H1 (cell line): ENCODE results near the gene SOBP. TPM values are rescaled to one million over a fixed set of nuclear protein-coding genes. Genes with fewer than 3 reads are reported as not detected.

Source experiments
- CTCF ChIA-PET: fragments of 300-600 bp; sonication (Branson Sonifier 250); formaldehyde crosslinking; loops from one replicate; lab custom pipeline; 2021; ENCODE audit not compliant: partially characterized antibody; lab: Charles Lee
- POLR2A ChIA-PET: fragments of 300-600 bp; sonication (Branson Sonifier 250); formaldehyde crosslinking; loops from one replicate; lab custom pipeline; 2021; ENCODE audit warnings: inconsistent platforms; ENCODE audit not compliant: partially characterized antibody; lab: Charles Lee
- DNase-seq, 2 experiments: peaks; one replicate each; pipeline versions ENCODE4 v3.0.0 to v3.0.0-alpha.2; 2010 to 2022; ENCODE audit warnings: low spot score in 2 of 2, low read depth in 1 of 2, mixed read lengths in 1 of 2
- FAIRE-seq: peaks from 2 replicates; lab custom pipeline; 2011; peaks lifted over from hg19 to GRCh38; lab: Jason Lieb, UNC
- H2AFZ ChIP-seq: 2 replicates; pipeline ENCODE4 v1.8.1; 2012; ENCODE audit warnings: low read length, inconsistent platforms
- H2AK5ac ChIP-seq: 2 replicates; pipeline ENCODE4 v1.6.1; 2013; ENCODE audit warnings: low read depth, low read length
- H2BK120ac ChIP-seq: replicated peaks from 2 replicates; pipeline ENCODE3; 2013; ENCODE audit warnings: low read depth, low read length, inconsistent platforms
- H2BK12ac ChIP-seq: 2 replicates; pipeline ENCODE4 v1.6.1; 2013; ENCODE audit warnings: low read depth, low read length
- H2BK15ac ChIP-seq: 2 replicates; pipeline ENCODE4 v1.6.1; 2013; ENCODE audit warnings: low read length
- H2BK20ac ChIP-seq: 2 replicates; pipeline ENCODE4 v1.6.1; 2013; ENCODE audit warnings: low read length
- H2BK5ac ChIP-seq: 2 replicates; pipeline ENCODE4 v1.6.1; 2013; ENCODE audit warnings: low read depth, low read length
- H3K14ac ChIP-seq: 2 replicates; pipeline ENCODE4 v1.6.1; 2013; ENCODE audit warnings: inconsistent platforms; ENCODE audit not compliant: insufficient read length
- H3K18ac ChIP-seq: 2 replicates; pipeline ENCODE4 v1.6.1; 2013; ENCODE audit warnings: low read length; ENCODE audit errors: extremely low read depth
- H3K23ac ChIP-seq: 2 replicates; pipeline ENCODE4 v1.6.1; 2013; ENCODE audit warnings: inconsistent platforms; ENCODE audit not compliant: insufficient read length
- H3K23me2 ChIP-seq: 2 replicates; pipeline ENCODE4 v1.6.1; 2013; ENCODE audit warnings: low read depth, low read length
- H3K27ac ChIP-seq: 2 replicates; pipeline ENCODE4 v1.6.1; 2011; ENCODE audit warnings: low read depth, low read length, inconsistent platforms
- H3K27me3 ChIP-seq, 4 experiments: replicated peaks in 1 of 4; 1 replicate in 1 of 4; 2 replicates in 3 of 4; pipeline versions ENCODE4 v1.6.1 to v1.8.1; 2011 to 2013; ENCODE audit warnings: low read length in 3 of 4, mild to moderate bottlenecking in 3 of 4, inconsistent platforms in 2 of 4, mixed read lengths in 2 of 4, moderate library complexity in 1 of 4; ENCODE audit not compliant: control insufficient read depth in 3 of 4, insufficient read depth in 3 of 4; ENCODE audit errors: extremely low read depth in 1 of 4
- H3K36me3 ChIP-seq, 4 experiments: 2 replicates each; pipeline versions ENCODE4 v1.6.1 to v1.8.1; 2011 to 2013; ENCODE audit warnings: mild to moderate bottlenecking in 4 of 4, low read length in 3 of 4, moderate library complexity in 2 of 4, control low read depth in 1 of 4, inconsistent platforms in 1 of 4; ENCODE audit not compliant: insufficient read depth in 4 of 4, control insufficient read depth in 2 of 4
- H3K4ac ChIP-seq: replicated peaks from 2 replicates; pipeline ENCODE3; 2013; ENCODE audit warnings: low read length, low read depth, mixed read lengths, inconsistent platforms; ENCODE audit not compliant: insufficient read length
- H3K4me1 ChIP-seq, 4 experiments: replicated peaks in 1 of 4; 1 replicate in 1 of 4; 2 replicates in 3 of 4; pipeline versions ENCODE4 v1.6.1 to v1.8.1; 2011 to 2013; ENCODE audit warnings: low read length in 3 of 4, inconsistent platforms in 2 of 4, mixed read lengths in 1 of 4; ENCODE audit not compliant: insufficient read depth in 4 of 4, control insufficient read depth in 3 of 4
- H3K4me2 ChIP-seq, 2 experiments: 2 replicates each; pipeline versions ENCODE4 v1.6.1 to v1.8.1; 2011 to 2013; ENCODE audit warnings: low read depth in 2 of 2, low read length in 2 of 2, control low read depth in 1 of 2, inconsistent platforms in 1 of 2, mild to moderate bottlenecking in 1 of 2; ENCODE audit not compliant: insufficient read depth in 1 of 2
- H3K4me3 ChIP-seq, 4 experiments: fragments of 200-600, 300-600 bp in 1 of 4; sonication (generic), shearing (Covaris generic), sonication (Bioruptor Twin) in 1 of 4; 2 replicates each; pipeline versions ENCODE4 v1.5.1 to v1.8.1; 2011 to 2016; ENCODE audit warnings: low read length in 4 of 4, low read depth in 3 of 4, control low read depth in 2 of 4, inconsistent platforms in 2 of 4, mild to moderate bottlenecking in 2 of 4, mixed read lengths in 1 of 4, moderate library complexity in 1 of 4; ENCODE audit not compliant: insufficient read depth in 2 of 4; ENCODE audit errors: extremely low read depth in 1 of 4
- H3K56ac ChIP-seq: replicated peaks from 2 replicates; pipeline ENCODE3; 2013; ENCODE audit warnings: low read depth, mild to moderate bottlenecking, mixed read lengths, low read length, inconsistent platforms; ENCODE audit not compliant: insufficient read length
- H3K79me1 ChIP-seq: 2 replicates; pipeline ENCODE4 v1.6.1; 2013; ENCODE audit warnings: low read depth, low read length, control low read depth
- H3K79me2 ChIP-seq, 2 experiments: 2 replicates each; pipeline versions ENCODE4 v1.6.1 to v1.8.1; 2012 to 2013; ENCODE audit warnings: low read length in 2 of 2, mild to moderate bottlenecking in 2 of 2, inconsistent platforms in 1 of 2; ENCODE audit not compliant: insufficient read depth in 2 of 2, control insufficient read depth in 1 of 2
- H3K9ac ChIP-seq, 4 experiments: replicated peaks in 1 of 4; 1 replicate in 1 of 4; 2 replicates in 3 of 4; pipeline versions ENCODE4 v1.6.1 to v1.8.1; 2011 to 2013; ENCODE audit warnings: low read depth in 3 of 4, low read length in 3 of 4, control low read depth in 2 of 4, mild to moderate bottlenecking in 2 of 4, moderate library complexity in 2 of 4, inconsistent platforms in 1 of 4; ENCODE audit errors: extremely low read depth in 1 of 4
- H3K9me3 ChIP-seq, 2 experiments: 2 replicates each; pipeline versions ENCODE4 v1.6.1 to v1.8.1; 2012 to 2013; ENCODE audit warnings: mild to moderate bottlenecking in 2 of 2, moderate library complexity in 2 of 2, control low read depth in 1 of 2, inconsistent platforms in 1 of 2, low read depth in 1 of 2, low read length in 1 of 2, mixed read lengths in 1 of 2; ENCODE audit not compliant: insufficient read depth in 2 of 2
- H4K20me1 ChIP-seq, 2 experiments: replicated peaks in 1 of 2; 2 replicates each; pipeline versions ENCODE3 to v1.8.1; 2011 to 2013; ENCODE audit warnings: inconsistent platforms in 2 of 2, low read length in 2 of 2, mild to moderate bottlenecking in 1 of 2; ENCODE audit not compliant: insufficient read depth in 2 of 2, control insufficient read depth in 1 of 2
- H4K5ac ChIP-seq: 2 replicates; pipeline ENCODE4 v1.6.1; 2013; ENCODE audit warnings: low read length, low read depth, mixed read lengths, inconsistent platforms; ENCODE audit not compliant: insufficient read length
- H4K8ac ChIP-seq: 2 replicates; pipeline ENCODE4 v1.8.0; 2013; ENCODE audit warnings: mild to moderate bottlenecking, moderate library complexity, low read length, inconsistent platforms; ENCODE audit not compliant: insufficient read depth; ENCODE audit errors: extremely low read depth
- H4K91ac ChIP-seq: replicated peaks from 2 replicates; pipeline ENCODE3; 2013; ENCODE audit warnings: low read length, mixed read lengths, inconsistent platforms; ENCODE audit not compliant: insufficient read length
- ASH2L ChIP-seq: fragments of 200-600, 300-600 bp; sonication (generic); IDR thresholded peaks from one replicate; pipeline ENCODE4 v1.7.1; 2017; ENCODE audit warnings: low read length
- BCL11A ChIP-seq, 2 experiments: IDR thresholded peaks; one replicate each; pipeline ENCODE4 v1.6.1; 2011; ENCODE audit warnings: low read depth in 2 of 2, low read length in 2 of 2, mild to moderate bottlenecking in 2 of 2
- CHD2 ChIP-seq: IDR thresholded peaks from 2 replicates; pipeline ENCODE4 v1.6.1; 2012; ENCODE audit warnings: low read length, improper control_type of control experiment
- JUN ChIP-seq: IDR thresholded peaks from 2 replicates; pipeline ENCODE4 v1.6.1; 2011; ENCODE audit warnings: low read depth, mild to moderate bottlenecking, improper control_type of control experiment, low read length
- JUND ChIP-seq: IDR thresholded peaks from 2 replicates; pipeline ENCODE4 v1.6.1; 2011; ENCODE audit warnings: mild to moderate bottlenecking, improper control_type of control experiment, low read length
- NRF1 ChIP-seq: IDR thresholded peaks from 2 replicates; pipeline ENCODE4 v1.6.1; 2011; ENCODE audit warnings: mild to moderate bottlenecking, low read depth, low read length, improper control_type of control experiment
- RNF2 ChIP-seq: fragments of 200-900, 300-1000 bp; sonication (generic); IDR thresholded peaks from 2 replicates; pipeline ENCODE4 v1.7.1; 2016; ENCODE audit warnings: borderline replicate concordance, low read depth, mild to moderate bottlenecking, antibody characterized with exemption, low read length; ENCODE audit not compliant: poor library complexity, severe bottlenecking; ENCODE audit errors: missing control alignments
- SIX5 ChIP-seq: IDR thresholded peaks from 2 replicates; pipeline ENCODE4 v1.6.1; 2011; ENCODE audit warnings: mild to moderate bottlenecking, low read depth, low read length
- SP1 ChIP-seq: IDR thresholded peaks from 2 replicates; pipeline ENCODE4 v1.6.1; 2011; ENCODE audit warnings: low read depth, low read length
- SP4 ChIP-seq: IDR thresholded peaks from 2 replicates; pipeline ENCODE4 v1.6.1; 2012; ENCODE audit warnings: low read length, inconsistent platforms
- SRF ChIP-seq: IDR thresholded peaks from 2 replicates; pipeline ENCODE4 v1.6.1; 2011; ENCODE audit warnings: mild to moderate bottlenecking, low read depth, low read length, moderate library complexity
- SUZ12 ChIP-seq: fragments of 200-600 bp; sonication (generic); IDR thresholded peaks from 2 replicates; pipeline ENCODE4 v1.6.1; 2012; ENCODE audit warnings: mild to moderate bottlenecking, inconsistent platforms, low read length, moderate library complexity, mixed read lengths
- TAF1 ChIP-seq: IDR thresholded peaks from 2 replicates; pipeline ENCODE4 v1.6.1; 2011; ENCODE audit warnings: mild to moderate bottlenecking, low read depth, low read length
- TAF7 ChIP-seq: optimal IDR thresholded peaks from 2 replicates; pipeline ENCODE3; 2011; ENCODE audit warnings: low read depth, mild to moderate bottlenecking, inconsistent platforms, low read length, moderate library complexity, borderline replicate concordance
- YY1 ChIP-seq: IDR thresholded peaks from 2 replicates; pipeline ENCODE4 v1.6.1; 2011; ENCODE audit warnings: low read depth, mild to moderate bottlenecking, low read length
- WGBS, 2 experiments: shearing (Covaris generic) in 1 of 2; methylation state at CpG; one replicate each; pipeline versions ENCODE4 v1.1.6 to v1.1.7; 2013 to 2015; ENCODE audit warnings: low lambda C conversion rate in 2 of 2, mixed read lengths in 2 of 2, inconsistent platforms in 1 of 2, low coverage in 1 of 2, missing lambda C conversion rate in 1 of 2; ENCODE audit not compliant: insufficient replicate concordance in 2 of 2, insufficient coverage in 1 of 2, insufficient read length in 1 of 2; ENCODE audit errors: extremely low coverage in 1 of 2, missing lambda C conversion rate in 1 of 2; 5-methylcytosine and 5-hydroxymethylcytosine counted together
- polyA plus RNA-seq, 7 experiments: library from polyadenylated mRNA; depleted of rRNA in 3 of 7; stranded (reverse) in 5 of 7; unstranded in 2 of 7; fragments of >200 nt in 5 of 7; fragments of 200-250 nt in 2 of 7; gene quantifications; 1 replicate in 5 of 7; 2 replicates in 1 of 7; 4 replicates in 1 of 7; pipeline versions ENCODE4 v1.2.1 to v1.2.3, GENCODE V29; 2011 to 2013; ENCODE audit warnings: missing spikeins in 2 of 7, mixed read lengths in 2 of 7
- total RNA-seq: library from RNA; stranded (reverse); fragmentation: NEBNext Ultra II Directional; extraction: Animal tissue kit (Norgen Biotek cat#: 25700); gene quantifications from 2 replicates; pipeline ENCODE4 v1.2.1, GENCODE V29; 2021
- TF ChIP-seq, protein P1 (sequence below): IDR thresholded peaks from 2 replicates; pipeline ENCODE4 v1.6.1; 2012; ENCODE audit warnings: inconsistent platforms

SOBP gene
- total and polyA plus RNA-seq, 2 of the 8 experiments (the other 6 are each of a cell fraction or from before 2014, with no cell fraction given) = 0.45 to 6.2 TPM

GRCh38 chr6:107703606-107704005 is 213.7 kb downstream of the SOBP start:
- 82% methylated on average over 5 of the region's 5 CpGs; no CpG with 5 or more reads in 1 of the 2 experiments for WGBS, 2 experiments
- ChIA-PET CTCF (interaction anchor here (0.6 to 4.4 kb wide), 22 partner anchors 9 to 654 kb away, joined by 3 to 38 read pairs (median 4); no protein-coding TSS in a partner anchor), POLR2A (no interaction called here)
- TF ChIP-seq JUND (no peak), CHD2 (no peak), SUZ12 (no peak), NRF1 (no peak), ASH2L (no peak), SP4 (no peak), SRF (no peak), SP1 (no peak), JUN (no peak), SIX5 (no peak), YY1 (no peak), BCL11A (IDR thresholded peaks at IDR 0.05; ENCODE audit: low read depth in 2 of 2, low read length in 2 of 2) (no peak), TAF1 (no peak), TAF7 (no peak), RNF2 (no peak)
- TF ChIP-seq, protein P1, sequence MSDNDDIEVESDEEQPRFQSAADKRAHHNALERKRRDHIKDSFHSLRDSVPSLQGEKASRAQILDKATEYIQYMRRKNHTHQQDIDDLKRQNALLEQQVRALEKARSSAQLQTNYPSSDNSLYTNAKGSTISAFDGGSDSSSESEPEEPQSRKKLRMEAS = no peak

More at GRCh38 chr6:107703606-107704005, 213.7 kb downstream of the SOBP start:
- Histone ChIP-seq H2BK120ac (no peak overlapping the region), H3K4ac (no peak overlapping the region), H4K8ac (no peak overlapping the region), H3K4me1 (peaks cover 0 to 12% (median 6%) of the 10 kb centered on the region in 4 experiments; a peak in 5 of 7 replicates), H3K4me2 (no peak overlapping the region), H3K27ac (no peak overlapping the region), H4K91ac (no peak overlapping the region), H2BK12ac (no peak overlapping the region), H2AFZ (no peak overlapping the region), H3K23me2 (no peaks in the 10 kb centered on the region), H4K5ac (no peak overlapping the region), H3K27me3 (no peaks in the 10 kb centered on the region), H3K23ac (no peak overlapping the region), H3K36me3 (no peaks in the 10 kb centered on the region), H2BK15ac (no peak overlapping the region), H2BK5ac (no peak overlapping the region), H3K18ac (no peak overlapping the region), H4K20me1 (no peaks in the 10 kb centered on the region), H2AK5ac (no peak overlapping the region), H3K79me1 (no peaks in the 10 kb centered on the region), H3K14ac (no peak overlapping the region), H3K79me2 (no peaks in the 10 kb centered on the region), H3K4me3 (no peak overlapping the region), H2BK20ac (no peak overlapping the region), H3K56ac (no peak overlapping the region), H3K9me3 (no peaks in the 10 kb centered on the region), H3K9ac (no peak overlapping the region)
- FAIRE-seq (no peak), DNase-seq (no peak)
